GM19455 (cell line): ENCODE measurements around the gene FBXO33.

Source experiments
- ATAC-seq: cut with Tn5 transposase; IDR thresholded peaks from one replicate; pipeline ENCODE4 v1.9.1; 2021; ENCODE audit not compliant: unreplicated experiment

Gene FBXO33

DNA sequence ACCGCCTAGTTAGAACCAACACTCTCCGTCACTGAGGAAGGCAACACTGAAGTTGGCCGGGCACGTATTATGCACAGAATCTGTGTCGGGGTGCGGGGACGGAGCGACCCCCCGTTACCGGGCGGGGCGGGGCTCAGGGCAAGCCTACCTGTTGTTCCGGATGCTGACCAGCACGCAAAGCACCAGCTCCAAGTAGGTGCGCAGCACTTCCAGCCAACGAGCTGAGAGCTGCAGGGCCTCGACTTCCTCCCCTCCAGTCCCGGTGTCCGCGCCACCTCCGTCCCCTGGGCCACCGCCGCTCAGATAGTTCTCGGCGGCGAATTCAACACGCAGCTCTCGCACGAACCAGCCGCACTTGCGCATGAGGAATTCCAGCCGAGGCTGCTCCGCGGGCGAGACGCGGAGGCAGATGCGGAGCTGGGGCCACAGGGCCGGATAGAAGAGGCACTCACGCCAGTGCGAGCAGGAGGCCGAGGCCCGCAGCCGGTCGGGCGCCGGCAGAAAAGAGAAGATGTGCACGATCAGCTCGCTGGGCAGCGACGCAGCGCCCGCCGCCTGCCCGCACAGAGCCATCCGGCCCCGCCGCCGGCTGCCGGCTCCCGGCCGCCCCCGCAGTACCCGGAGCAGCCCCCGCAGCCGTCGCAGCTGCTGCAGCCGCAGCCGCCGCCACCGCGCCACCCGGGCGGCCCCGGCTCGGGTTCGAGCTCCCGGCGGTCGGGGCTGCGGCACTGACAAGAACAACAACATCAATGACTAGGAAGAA, 636 bp downstream of the FBXO33 start:
- ATAC-seq, result peak; percentile 26

DNA sequence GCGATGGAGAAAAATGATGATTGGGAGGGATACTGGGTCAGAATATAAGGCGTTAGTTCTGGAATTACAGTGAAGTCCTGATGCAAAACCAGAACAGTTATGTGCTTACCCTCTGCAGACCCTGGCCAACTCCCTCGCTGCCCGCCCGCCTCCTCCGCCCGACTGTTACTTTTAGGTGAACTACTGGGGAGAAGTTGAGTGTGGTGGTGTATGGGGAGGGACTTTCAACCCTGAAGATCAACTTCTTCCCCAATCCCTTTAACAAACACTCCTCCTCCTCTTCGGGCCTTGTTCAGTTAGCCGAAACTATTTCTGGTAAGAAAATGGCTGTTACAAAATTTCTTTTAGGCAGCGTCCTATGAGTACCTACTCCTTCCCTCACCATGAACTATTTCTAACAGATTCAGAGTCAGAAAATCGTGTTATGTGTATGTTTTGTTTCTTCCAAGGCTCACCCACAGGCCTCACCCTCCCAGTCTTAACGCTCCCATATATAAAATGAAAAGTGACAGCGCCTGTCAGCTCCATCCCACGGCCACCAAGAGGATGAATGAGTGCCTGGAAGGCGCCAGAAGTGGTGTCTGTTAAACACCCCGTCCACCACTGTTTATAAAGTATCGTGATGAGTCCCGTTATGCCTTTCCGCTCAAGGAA, 1.3 kb downstream of the FBXO33 start:
- ATAC-seq, result no peak

DNA sequence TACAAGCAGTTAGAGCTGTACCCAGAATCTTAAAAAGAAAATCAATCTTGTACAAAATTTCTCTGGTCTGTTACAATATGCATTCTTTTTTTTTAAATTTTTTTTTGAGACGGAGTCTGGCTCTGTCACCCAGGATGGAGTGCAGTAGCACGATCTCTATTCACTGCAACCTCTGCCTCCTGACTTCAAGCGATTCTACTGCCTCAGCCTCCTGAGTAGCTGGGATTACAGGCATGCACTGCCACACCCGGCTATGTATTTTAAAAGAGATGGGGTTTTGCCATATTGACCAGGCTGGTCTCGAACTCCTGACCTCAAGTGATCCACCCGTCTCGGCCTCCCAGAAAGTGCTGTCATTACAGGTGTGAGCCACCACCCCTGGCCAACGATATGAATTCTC, 4.1 kb downstream of the FBXO33 start:
- no peak for ATAC-seq

DNA sequence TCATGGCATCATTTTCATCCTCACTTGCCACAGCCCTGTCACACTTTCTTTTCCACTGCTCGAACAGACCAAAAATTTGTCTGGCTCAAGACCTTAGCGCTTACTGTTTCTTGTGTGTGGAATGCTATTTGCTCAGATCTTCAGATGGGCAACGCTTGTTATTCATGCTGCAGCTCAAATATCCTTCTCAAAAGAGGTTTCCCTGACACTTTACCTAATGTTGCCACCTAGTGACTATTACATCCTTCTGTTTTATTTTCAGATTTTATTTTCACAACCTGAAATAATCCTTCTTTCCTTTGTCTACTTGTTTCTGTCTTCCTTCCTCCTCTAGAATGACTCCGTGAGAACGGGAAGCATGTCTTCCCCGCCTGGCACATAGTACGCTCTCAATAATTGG, 5.6 kb downstream of the FBXO33 start:
- no peak for ATAC-seq

DNA sequence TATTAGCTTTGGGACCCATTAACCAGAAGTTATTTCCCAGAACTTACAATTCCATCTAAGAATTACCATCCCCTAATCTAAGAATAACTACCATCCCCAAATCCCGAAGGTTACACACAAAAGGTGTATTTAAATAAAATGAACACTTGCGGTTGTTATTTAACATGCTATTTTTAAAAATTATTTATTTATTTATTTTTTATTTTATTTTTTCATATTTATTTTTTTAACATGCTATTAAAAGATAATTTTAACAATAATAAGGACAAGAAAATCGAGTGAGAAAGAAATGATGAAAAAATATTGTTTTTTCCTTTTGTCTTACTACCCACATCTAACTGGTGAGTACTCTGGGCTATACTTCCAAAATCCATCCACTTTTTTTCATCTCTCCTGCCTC, 6.3 kb downstream of the FBXO33 start:
- no peak for ATAC-seq

GRCh38 chr14:39423793-39424192, 8.4 kb downstream of the FBXO33 start:
- ATAC-seq, result no peak

GRCh38 chr14:39422243-39422642, 10.0 kb downstream of the FBXO33 start:
- no peak for ATAC-seq

GRCh38 chr14:39419272-39419671, 13.0 kb downstream of the FBXO33 start:
- no peak for ATAC-seq

DNA sequence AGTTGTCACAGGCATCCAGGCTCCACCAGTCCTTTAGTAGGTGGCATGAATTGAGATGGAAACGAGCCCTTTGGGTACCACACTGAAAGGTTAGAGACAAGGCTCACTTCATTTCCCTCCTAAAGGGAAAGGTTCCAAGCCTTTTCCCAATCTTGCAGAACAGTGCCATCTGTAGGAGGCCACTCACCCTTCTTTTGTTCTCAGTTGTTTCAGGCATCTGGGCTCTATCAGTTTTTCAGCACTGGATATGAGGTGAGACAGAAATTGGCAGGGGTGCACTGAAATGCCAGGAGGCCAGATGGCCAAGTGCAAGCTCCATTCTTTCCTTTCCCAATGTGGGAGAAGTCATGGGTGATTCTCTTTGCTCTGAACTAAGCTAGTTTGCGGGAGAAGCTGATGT, 15.2 kb downstream of the FBXO33 start:
- ATAC-seq, result no peak

DNA sequence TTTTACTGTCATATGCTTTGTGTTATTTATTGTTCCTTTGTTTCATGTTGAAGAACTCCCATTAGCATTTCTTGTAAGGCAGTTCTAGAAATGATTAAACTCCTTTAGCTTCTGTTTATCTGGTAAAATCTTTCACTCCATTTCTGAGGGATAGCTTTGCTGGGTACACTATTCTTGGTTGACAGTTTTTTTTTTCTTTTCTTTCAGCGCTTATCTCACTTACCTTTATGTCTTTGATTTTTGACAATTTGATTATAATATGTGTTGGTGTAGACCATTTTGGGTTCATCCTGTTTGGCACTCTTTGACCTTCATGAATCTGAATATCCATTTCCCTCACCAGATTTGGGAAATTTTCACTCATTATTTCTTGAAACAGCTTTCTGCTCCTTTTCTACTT, 16.2 kb downstream of the FBXO33 start:
- no peak for ATAC-seq

DNA sequence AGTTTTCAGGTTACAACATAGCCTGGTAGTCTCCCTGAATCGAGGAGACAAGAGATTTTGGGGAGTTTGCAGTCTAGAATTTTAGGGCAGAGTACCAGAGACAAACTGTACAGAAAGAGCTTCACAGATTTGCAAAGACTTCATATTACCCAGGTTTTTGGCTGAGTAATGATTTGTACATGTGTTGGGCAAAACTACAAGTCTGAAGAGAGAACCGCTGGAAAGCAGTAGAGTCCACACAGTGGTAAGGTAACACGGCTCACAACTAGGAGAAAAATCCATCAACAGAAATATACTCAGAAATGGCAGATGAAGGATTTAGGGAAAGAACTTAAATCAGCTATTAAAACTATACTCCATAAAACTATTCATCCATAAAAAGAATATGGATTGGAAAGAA, 25.7 kb downstream of the FBXO33 start:
- ATAC-seq, result no peak

DNA sequence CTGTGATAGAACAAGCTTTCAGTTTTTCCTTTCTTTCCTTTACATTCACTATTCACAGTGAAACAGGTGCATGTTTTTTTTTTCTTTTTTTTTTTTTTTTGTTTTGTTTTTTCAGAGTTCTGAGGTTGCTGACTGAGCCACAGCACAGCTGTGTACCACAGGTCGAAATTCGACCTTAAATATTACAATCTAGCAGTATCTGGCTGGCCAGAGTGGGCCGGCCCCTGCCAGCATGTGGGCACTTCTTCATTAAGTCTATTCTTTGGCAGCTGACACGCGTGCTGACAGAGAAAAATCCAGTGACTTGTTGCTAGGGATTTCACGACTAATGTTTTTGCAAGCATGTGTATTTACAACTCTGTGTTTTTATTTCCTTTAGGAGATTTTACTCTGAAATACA, 33.9 kb downstream of the FBXO33 start:
- ATAC-seq, result no peak

DNA sequence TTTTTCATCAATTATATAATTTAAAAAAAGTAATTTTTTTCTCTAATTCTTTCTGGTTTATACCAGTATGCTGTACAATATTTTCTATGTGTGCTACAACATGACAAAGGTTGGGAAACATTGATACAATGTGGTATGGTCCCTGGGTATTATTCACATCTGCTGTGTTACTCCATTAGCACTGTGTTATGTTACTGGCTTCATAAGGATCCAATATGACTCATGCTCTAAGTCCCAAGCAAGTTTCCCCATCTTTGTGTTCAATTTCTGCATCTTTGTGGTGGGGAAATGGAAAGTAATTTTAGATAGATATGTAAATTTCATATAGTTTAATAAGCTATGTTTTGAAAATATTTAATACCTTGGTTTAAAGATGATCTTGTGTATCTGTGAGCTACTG, 35.8 kb downstream of the FBXO33 start:
- no peak for ATAC-seq

- ATAC-seq, result no peak
These were observed 36.5 kb downstream of the FBXO33 start for GRCh38 chr14:39395555-39396254.

GRCh38 chr14:39393289-39393688, 38.9 kb downstream of the FBXO33 start:
- ATAC-seq, result no peak

DNA sequence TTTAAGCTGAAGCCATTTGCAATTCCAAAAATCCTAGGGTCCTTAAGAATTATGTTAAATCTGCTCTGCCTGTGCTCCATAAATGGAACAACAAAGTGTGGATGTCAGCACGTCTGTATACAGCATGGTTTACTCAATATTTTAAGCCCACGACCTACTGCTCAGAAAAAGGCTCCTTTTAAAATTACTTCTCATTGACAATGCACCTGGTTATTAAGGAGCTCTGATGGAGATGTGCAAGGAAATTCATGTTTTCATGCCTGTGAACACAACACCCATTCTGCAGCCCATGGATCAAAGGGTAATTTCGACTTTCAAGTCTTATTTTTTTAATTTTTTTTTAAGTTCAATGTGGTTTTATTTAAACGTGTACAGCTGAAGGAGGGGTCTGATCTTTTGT, 48.1 kb downstream of the FBXO33 start:
- ATAC-seq, result no peak

DNA sequence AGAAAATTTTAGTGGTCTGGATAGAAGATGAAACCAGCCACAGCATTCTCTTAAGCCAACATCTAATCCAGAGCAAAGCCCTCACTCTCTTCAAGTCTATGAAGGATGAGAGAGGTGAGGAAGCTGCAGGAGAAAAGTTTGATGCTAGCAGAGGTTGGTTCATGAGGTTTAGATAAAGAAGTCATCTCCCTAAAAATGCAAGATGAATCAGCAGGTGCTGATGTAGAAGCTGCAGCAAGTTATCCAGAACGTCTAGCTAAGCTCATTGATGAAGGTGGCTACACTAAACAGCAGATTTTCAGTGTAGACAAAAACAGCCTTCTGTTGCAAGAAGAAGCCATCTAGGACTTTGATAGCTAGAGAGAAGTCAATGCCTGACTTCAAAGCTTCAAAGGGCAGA, 48.5 kb downstream of the FBXO33 start:
- no peak for ATAC-seq

DNA sequence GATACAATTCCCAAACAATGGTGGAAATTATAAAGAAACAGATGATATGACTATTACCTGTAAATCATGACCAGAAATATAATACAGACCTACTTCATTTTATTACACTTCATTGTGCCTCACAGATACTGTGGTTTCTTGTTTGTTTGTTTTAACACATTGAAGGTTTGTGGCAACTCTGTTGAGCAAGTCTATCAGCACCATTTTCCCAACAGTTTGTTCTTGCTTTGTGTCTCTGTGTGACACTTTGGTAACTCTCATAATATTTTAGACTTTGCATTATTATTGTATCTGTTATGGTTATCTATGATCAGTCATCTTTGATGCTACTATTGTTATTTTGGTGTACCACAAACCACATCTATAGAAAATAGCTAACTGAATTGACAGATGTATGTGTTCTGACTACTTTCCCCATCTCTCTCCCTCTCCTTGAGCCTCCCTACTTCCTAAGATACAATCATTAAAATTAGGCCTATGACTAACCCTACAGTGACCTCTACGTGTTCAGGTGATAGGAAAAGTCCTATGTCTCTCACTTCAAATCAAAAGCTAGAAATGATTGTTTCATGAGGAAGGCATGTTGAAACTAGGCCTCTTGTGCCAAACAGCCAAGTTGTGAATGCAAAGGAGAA, 49.1 kb downstream of the FBXO33 start:
- no peak for ATAC-seq

GRCh38 chr14:39382463-39382862, 49.8 kb downstream of the FBXO33 start:
- no peak for ATAC-seq

DNA sequence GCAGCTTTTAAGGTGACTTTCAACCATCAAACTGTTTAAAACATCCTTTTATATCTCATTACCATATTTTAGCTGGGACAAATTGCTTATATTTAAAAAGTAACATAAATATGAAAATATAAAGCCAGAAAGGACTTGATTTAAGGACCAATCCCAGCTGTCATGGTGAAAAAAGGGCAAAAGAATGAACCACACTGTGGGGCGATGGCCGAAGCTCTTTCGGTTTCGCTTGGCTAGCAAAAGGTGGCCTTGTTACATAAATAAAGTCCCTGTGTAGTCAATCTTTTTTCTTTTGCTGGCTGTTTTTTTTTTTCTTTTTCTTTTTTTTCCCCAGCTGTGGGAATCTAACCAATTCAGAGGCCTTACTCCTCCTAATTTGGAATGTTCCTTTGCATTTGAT, 50.9 kb downstream of the FBXO33 start:
- no peak for ATAC-seq

- ATAC-seq, result no peak
These were observed 55.4 kb downstream of the FBXO33 start for GRCh38 chr14:39376667-39377403.
